ACHN (cell line): ENCODE data around the gene SLC16A7.

Experiments
- DNase-seq: peaks from one replicate; pipeline ENCODE4 v3.0.0-alpha.2; 2015
- in situ Hi-C: cut with HindIII; loops from 2 replicates; pipeline ENCODE4 v1.10.0; 2017; ENCODE audit warnings: low sequenced_read_pairs, low pct_ligation_motif_present, low pct_unique_long_range_greater_than_20kb

SLC16A7 gene

GRCh38 chr12:59780605-59781135 is 184.8 kb downstream of the SLC16A7 start:
- DNase-seq, result peak; percentile 73
- in situ Hi-C loops, result loop anchor here (25.0 kb wide), 1 partner anchor 368 kb away; no protein-coding TSS in a partner anchor

GRCh38 chr12:59787610-59788009 is 191.8 kb downstream of the SLC16A7 start:
- no peak for DNase-seq
- in situ Hi-C loops, result loop anchor here (25.0 kb wide), 1 partner anchor 375 kb away; no protein-coding TSS in a partner anchor

- in situ Hi-C loops, result loop anchor here (25.0 kb wide), 1 partner anchor 380 kb away; no protein-coding TSS in a partner anchor
- no peak for DNase-seq
Measured at GRCh38 chr12:59792647-59793046, 196.8 kb downstream of the SLC16A7 start.

- in situ Hi-C loops, result no loop called here
- peak; percentile 72 for DNase-seq
Measured at GRCh38 chr12:59803735-59804134, 207.9 kb downstream of the SLC16A7 start.

GRCh38 chr12:59808317-59808910 is 212.6 kb downstream of the SLC16A7 start:
- peak; percentile 58 for DNase-seq
- in situ Hi-C loops, result no loop called here

- DNase-seq, result no peak
- in situ Hi-C loops, result no loop called here
Measured at GRCh38 chr12:59811991-59812390, 216.2 kb downstream of the SLC16A7 start.

GRCh38 chr12:59812716-59813115 is 216.9 kb downstream of the SLC16A7 start:
- in situ Hi-C loops, result no loop called here

DNA sequence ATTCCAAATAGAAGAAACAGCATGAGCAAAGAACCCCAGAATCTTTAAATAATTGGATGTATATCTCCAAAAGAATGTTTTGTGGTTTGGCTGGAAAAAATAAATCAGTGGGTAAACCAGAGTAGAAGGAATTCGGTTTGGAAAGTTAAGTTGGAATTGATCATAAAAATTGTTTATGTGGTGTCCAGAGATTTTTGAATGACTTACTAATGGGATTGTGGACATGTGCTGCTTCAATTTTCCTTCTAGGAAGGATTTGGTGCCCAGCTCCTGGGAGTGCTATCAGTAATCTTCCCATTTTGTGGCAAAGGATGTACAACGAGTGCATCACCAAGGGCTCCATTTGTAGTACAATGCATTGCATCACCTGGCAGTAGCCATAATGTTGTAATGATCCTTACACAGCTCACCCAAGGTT is 224.8 kb downstream of the SLC16A7 start:
- DNase-seq, result no peak
- in situ Hi-C loops, result no loop called here

More at GRCh38 chr12:59812716-59813115, 216.9 kb downstream of the SLC16A7 start:
- no peak for DNase-seq

GRCh38 chr12:59823567-59823966 is 227.7 kb downstream of the SLC16A7 start:
- no peak for DNase-seq
- in situ Hi-C loops, result no loop called here

- no peak for DNase-seq
- in situ Hi-C loops, result no loop called here
Measured at GRCh38 chr12:59827767-59828166, 231.9 kb downstream of the SLC16A7 start.

DNA sequence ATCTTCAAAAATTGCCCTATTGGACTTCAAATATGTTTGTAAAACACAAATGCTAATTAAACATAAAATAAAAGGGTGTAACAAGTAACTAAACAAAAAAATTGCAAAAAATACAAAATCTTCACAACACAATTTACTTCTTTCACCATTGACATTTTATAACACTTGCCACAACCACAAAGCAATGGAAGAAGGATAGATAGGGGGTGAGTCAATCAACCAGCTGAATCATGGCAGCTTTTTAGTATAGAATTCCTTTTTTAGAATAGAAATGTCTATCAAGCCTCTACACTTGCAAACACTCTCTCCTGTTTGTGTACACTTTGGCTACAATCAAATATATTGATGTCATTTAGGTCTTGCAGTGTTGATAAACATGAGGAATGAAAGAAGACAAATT is 232.7 kb downstream of the SLC16A7 start:
- DNase-seq, result no peak
- in situ Hi-C loops, result no loop called here

DNA sequence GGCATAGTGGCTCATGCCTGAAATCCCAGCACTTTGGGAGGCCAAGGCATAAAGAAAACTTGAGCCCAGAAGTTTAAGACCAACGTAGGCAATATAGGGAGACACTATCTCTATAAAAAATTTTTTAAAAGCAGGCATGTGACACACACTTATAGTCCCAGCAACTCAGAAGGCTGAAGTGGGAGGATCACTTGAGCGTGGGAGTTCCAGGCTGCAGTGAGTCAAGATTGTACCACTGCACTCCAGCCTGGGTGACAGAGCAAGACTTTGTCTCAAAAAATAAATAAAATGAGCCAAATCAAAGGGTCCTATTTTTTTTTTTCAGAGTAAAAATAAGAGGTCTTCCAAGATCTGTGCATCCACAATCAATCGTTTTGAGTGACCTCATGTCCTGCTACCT is 237.6 kb downstream of the SLC16A7 start:
- in situ Hi-C loops, result no loop called here

DNA sequence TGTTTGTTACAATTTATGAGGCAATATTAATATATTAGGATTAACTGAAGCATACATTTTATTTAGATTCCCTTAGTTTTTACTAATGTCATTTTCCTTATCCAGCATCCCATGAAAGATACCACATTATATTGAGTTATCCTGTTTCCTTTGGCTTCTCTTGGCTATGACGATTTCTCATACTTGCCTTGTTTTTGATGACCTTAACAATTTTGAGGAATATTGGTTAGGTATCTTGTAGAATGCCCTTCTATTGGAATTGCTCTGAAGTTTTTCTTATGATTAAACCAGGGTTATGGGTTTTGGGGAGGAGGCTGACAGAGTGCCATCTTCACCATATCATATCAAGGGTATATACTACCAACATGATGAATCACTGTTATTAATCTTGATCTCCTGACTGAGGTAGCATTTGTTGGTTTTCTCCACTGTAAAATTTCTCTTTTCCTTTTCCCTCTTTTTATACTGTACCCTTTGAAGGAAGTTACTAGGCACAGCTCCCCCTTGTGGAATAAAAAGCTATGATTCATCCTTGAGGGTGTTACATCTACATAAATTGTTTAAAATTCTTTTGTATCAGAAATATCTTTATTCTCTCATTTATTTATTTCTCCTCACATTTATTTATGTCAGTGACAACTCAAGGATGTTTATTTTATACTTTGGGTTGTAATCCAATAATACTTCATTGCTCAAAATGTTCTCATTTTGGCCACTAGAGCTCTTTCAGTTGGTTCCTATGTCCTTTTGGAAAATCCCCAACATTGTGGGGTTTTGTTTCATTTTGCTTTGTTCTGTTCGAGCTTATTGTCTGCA is 239.0 kb downstream of the SLC16A7 start:
- in situ Hi-C loops, result no loop called here
- peak; percentile 66 for DNase-seq

More for the DNA sequence above, 237.6 kb downstream of the SLC16A7 start:
- DNase-seq, result no peak
